ENCODE results near the gene GBP3. TPM values are rescaled to one million over a fixed set of nuclear protein-coding genes. Genes with fewer than 3 reads are reported as not detected.
"Not testable (repeated sequence)": the region's sequence is repeated elsewhere in the genome, so short reads cannot be mapped to it uniquely, and the experiment has no call there.

GBP3 gene
- total and polyA plus RNA-seq, 2 experiments from 2014 or later, result 0.09 TPM; not detected in 1

- Histone ChIP-seq H3K27me3 (no peaks in the 10 kb centered on the region), H3K9me3 (ENCODE audit: low read depth) (no peaks in the 10 kb centered on the region), H3K4me1 (ENCODE audit: low read depth) (peaks cover 5% of the 10 kb centered on the region), H3K4me3 (no peak overlapping the region), H3K36me3 (no peaks in the 10 kb centered on the region), H3K27ac (no peak overlapping the region)
- DNase-seq (ENCODE audit: low read depth in 1 of 2, low spot score in 1 of 2), result no peak
- TF ChIP-seq, protein P1, sequence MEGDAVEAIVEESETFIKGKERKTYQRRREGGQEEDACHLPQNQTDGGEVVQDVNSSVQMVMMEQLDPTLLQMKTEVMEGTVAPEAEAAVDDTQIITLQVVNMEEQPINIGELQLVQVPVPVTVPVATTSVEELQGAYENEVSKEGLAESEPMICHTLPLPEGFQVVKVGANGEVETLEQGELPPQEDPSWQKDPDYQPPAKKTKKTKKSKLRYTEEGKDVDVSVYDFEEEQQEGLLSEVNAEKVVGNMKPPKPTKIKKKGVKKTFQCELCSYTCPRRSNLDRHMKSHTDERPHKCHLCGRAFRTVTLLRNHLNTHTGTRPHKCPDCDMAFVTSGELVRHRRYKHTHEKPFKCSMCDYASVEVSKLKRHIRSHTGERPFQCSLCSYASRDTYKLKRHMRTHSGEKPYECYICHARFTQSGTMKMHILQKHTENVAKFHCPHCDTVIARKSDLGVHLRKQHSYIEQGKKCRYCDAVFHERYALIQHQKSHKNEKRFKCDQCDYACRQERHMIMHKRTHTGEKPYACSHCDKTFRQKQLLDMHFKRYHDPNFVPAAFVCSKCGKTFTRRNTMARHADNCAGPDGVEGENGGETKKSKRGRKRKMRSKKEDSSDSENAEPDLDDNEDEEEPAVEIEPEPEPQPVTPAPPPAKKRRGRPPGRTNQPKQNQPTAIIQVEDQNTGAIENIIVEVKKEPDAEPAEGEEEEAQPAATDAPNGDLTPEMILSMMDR (IDR thresholded peaks at IDR 0.05; ENCODE audit: low read depth, low read length), result no peak
Observed at GRCh38 chr1:88979749-88980116, 42.9 kb downstream of the GBP3 start.

DNA sequence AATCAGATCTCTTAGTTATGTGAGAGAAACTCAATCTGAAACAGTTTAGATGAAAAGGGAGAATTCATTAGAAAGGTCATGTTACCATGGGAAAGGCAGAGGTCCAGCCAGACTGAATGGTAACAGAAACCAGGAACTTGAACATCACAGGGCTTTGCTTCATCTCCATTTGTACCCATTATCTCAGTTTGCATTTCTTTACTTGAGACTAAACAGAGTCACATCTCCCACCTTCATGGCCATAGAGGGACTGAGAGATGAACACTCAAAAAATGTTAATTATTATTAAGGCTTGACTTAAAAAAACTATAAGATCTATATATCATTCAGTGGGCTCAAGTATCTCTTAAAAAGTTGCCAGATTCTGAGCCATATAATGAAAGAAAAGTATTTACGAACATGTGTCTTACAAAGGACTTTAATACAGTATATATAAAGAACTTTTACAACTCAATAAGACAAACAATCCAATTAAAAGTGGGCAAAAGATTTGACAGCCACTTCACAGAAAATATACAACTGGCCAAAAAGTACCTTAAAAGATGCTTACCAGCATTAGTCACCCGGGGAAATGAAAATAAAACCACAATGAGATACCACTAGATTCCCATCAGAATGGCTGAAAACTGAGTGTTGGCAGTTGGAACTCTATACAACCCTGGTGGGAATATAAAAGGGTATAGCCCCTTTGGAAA, 43.5 kb downstream of the GBP3 start:
- Histone ChIP-seq H3K9me3 (ENCODE audit: low read depth) (no peaks in the 10 kb centered on the region), H3K36me3 (no peaks in the 10 kb centered on the region), H3K27ac (no peak overlapping the region), H3K27me3 (no peaks in the 10 kb centered on the region), H3K4me3 (no peak overlapping the region), H3K4me1 (ENCODE audit: low read depth) (no peaks in the 10 kb centered on the region)
- TF ChIP-seq, protein P1 (IDR thresholded peaks at IDR 0.05; ENCODE audit: low read depth, low read length), result no peak
- no peak for DNase-seq (ENCODE audit: low read depth in 1 of 2, low spot score in 1 of 2)

DNA sequence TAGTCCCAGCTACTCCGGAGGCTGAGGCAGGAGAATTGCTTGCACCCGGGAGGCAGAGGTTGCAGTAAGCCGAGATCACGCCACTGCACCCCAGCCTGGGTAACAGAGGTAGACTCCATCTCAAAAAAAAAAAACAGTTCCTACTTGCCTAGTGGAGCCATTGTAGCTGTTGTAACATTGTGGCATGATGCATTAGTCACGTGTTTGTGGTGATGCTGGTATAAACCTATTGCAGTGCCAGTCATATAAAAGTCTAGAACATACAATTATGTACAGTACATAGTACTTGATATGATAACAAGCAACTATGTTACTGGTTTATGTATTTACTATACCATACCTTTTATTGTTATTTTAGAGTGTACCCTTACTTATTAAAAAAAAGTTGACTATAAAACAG, 46.4 kb downstream of the GBP3 start:
- TF ChIP-seq, protein P1 (IDR thresholded peaks at IDR 0.05; ENCODE audit: low read depth, low read length), result no peak
- no peaks in the 10 kb centered on the region for H3K36me3 ChIP-seq

GRCh38 chr1:88974616-88975172, 48.0 kb downstream of the GBP3 start:
- H3K9me3 ChIP-seq (ENCODE audit: low read depth); H3K36me3 ChIP-seq; H3K27me3 ChIP-seq; H3K4me1 ChIP-seq (ENCODE audit: low read depth); H3K27ac ChIP-seq; DNase-seq (ENCODE audit: low read depth in 1 of 2, low spot score in 1 of 2); H3K4me3 ChIP-seq: not testable (repeated sequence)

More for the DNA sequence above, 46.4 kb downstream of the GBP3 start:
- Histone ChIP-seq H3K9me3 (ENCODE audit: low read depth) (no peaks in the 10 kb centered on the region), H3K4me3 (no peak overlapping the region), H3K4me1 (ENCODE audit: low read depth) (no peaks in the 10 kb centered on the region), H3K27me3 (no peaks in the 10 kb centered on the region), H3K27ac (no peak overlapping the region)
- DNase-seq (ENCODE audit: low read depth in 1 of 2, low spot score in 1 of 2), result no peak

- Histone ChIP-seq H3K36me3 (peaks cover 6% of the 10 kb centered on the region), H3K27ac (no peak overlapping the region), H3K4me1 (ENCODE audit: low read depth) (no peaks in the 10 kb centered on the region), H3K9me3 (ENCODE audit: low read depth) (no peaks in the 10 kb centered on the region), H3K27me3 (no peaks in the 10 kb centered on the region), H3K4me3 (no peak overlapping the region)
- DNase-seq (ENCODE audit: low read depth in 1 of 2, low spot score in 1 of 2), result peak in 1 of 2 donors; percentile 59
- TF ChIP-seq, protein P1 (IDR thresholded peaks at IDR 0.05; ENCODE audit: low read depth, low read length), result peak; percentile 52
Observed at GRCh38 chr1:88973520-88974137, 49.0 kb downstream of the GBP3 start.

GRCh38 chr1:88961647-88962275, 60.9 kb downstream of the GBP3 start:
- peaks cover 30% of the 10 kb centered on the region for H3K36me3 ChIP-seq
- no peak for DNase-seq (ENCODE audit: low read depth in 1 of 2, low spot score in 1 of 2)

More at GRCh38 chr1:88961647-88962275, 60.9 kb downstream of the GBP3 start:
- Histone ChIP-seq H3K4me3 (no peak overlapping the region), H3K9me3 (ENCODE audit: low read depth) (no peaks in the 10 kb centered on the region), H3K4me1 (ENCODE audit: low read depth) (no peaks in the 10 kb centered on the region), H3K27ac (no peak overlapping the region), H3K27me3 (no peaks in the 10 kb centered on the region)
- TF ChIP-seq, protein P1 (IDR thresholded peaks at IDR 0.05; ENCODE audit: low read depth, low read length), result no peak
